ENCODE data around the gene TSSC4.

The TSSC4 gene

DNA sequence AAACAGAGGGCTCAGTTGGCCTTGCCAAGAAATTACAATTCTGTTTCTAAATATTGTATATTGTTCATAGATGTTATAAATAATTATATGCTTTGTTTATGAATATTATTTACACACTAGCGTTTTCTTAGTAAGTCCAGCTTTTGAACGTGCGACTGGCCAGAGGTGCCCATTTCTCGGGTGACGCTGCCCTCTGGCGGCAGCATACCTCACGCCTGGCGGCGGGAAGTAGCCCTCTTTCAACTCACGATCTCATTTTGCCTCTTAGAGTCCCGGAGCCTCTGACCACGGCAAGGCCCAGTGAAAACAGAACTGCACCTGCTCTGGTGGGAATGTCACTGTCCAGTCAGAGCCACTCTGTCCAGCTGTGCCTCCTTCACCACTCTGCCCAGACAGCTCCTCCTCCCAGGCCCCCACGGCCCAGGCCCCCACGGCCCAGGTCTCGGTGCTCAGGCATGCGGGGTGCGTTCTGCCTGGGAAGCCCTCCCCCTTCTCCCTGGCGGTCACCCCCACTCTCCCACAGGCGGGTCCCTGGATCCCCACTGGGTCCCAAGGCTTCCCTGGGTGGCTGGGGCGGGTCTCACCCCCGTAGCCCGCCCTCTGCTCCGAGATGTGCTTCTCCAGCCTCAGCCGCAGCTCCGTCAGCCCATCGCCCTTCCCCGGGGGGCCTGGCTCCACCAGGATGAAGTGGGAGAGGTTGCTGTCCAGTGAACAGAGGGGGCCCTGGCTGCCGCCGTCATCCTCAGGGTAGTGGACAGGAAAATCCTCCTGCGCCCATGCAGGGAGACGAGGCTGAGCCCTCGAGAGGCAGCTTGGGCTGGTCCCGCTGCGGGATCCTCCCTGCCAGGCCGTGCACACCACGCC, 19.3 kb downstream of the TSSC4 start:
- peak; percentile 68 to 74 for DNase-seq

DNA sequence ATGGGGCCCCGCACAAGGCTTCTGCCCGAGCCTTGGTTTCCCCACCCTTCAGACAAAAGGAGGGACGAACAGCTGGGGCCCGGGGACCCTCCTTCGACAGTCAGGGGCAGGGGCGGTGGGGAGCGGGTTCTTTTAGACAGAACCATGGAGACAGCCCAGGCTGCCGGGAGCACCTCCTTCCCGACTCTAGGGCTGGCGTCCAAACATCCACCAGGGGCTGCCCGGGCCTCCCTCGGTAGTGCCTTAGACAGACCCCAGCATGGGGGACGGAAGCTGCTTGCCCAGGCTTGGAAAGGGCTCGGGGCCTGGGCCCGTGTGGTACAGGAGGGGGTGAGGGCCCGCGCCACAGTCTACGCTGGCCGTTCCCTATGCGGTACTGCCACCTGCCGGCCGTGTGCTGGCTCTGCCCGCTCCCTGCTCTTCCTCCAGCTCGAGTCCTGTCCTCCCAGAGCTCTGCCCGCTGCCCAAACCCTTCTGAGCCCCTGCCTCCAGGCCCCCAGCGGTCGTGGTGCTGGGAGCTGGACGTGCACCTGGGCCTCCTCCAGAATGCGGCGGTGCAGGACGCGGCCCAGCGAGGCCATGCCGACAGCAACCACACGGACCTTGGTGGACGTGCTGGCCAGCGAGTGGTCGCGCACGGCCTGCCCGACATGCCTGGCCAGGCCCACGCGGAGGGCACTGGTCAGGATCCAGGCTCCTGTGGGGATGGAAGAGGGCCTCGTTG, 20.1 kb downstream of the TSSC4 start:
- peak; percentile 76 to 79 for DNase-seq

DNA sequence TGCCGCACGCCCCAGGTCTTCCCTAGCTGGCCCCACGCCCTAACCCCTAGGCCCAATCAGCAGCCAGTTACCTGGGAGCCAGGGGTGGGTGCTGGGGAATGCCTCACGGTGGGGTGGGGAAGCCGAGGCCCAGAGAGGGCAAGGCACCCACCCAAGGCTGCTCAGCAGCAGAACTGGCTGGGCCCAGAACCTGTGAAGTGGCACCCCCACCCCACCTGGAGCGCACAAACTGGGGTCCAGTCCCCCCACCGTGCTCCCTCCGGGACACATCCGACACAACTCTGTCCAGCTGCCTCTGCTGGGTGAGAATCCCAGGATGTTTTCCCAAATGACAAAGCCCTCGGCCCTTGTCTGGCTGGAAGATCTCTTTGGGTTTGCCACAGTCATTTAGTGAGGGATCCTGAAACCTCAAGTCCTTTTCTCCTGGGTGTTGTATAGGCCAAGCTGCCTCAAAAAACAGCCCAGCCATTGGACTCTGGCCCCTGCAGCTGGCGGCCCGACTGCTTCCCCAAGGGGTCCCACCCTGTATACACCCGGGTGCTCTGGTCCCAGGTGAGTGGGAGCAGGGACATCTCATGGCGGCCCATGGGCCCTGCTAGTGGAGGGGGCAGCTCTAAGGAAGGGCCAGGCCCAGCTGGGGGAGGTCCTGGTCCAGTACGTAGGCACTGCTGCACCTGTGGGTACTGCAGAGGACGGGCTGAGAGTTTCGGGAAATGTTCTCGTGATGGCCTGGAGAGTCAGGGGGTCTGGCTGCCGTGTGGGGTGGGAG, 20.9 kb downstream of the TSSC4 start:
- DNase-seq, result no peak

DNA sequence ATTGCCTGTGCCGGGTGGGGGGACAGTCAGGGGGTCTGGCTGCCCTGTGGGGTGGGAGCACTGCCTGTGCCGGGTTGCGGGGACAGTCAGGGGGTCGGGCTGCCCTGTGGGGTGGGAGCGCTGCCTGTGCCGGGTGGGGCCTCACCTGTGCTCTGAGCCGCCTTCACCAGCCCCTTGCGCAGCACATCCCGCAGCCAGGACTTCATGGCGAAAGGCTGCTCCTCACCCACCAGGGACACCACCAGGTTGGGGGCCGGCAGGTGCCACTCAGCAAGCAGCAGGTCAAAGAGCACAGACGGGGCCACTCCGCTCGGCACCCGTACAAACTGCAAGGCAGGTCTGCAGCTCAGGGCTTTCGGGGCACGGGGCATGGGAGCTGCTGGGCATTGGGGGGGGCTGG, 21.4 kb downstream of the TSSC4 start:
- no peak for DNase-seq

DNA sequence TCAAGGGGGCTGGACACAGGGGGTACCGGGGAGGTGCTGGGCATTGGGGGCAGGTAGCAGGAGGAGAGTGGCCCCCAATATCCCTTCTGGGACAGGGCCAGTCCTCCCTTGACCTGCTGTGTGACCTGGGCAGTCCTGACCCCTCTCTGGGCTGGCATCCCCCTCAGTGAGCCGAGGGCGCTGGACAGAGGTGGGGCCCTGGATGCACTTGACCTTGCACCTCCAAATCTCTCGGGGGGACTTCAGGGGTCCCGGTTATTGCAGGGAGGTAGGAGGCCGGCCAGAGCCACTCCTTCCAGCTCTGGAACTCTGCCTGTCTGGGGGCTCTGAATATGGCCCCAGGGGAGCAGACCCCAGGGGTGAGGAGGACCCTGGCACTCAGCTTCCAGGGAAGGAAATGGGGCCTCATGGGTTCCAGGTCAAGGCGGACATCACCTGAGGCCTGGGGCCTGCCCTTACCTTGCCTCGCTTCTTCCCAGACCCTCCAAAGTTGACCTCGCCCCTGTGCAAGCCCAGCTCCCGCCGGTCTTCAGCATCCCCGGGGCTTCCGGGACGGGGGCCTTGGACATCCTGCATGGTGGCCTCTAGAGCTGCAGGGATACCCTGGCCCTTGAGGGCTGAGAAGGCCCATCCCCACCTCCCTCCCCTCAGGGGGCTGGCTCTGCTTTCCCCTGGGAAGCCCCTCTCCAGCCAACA, 22.1 kb downstream of the TSSC4 start:
- no peak for DNase-seq

DNA sequence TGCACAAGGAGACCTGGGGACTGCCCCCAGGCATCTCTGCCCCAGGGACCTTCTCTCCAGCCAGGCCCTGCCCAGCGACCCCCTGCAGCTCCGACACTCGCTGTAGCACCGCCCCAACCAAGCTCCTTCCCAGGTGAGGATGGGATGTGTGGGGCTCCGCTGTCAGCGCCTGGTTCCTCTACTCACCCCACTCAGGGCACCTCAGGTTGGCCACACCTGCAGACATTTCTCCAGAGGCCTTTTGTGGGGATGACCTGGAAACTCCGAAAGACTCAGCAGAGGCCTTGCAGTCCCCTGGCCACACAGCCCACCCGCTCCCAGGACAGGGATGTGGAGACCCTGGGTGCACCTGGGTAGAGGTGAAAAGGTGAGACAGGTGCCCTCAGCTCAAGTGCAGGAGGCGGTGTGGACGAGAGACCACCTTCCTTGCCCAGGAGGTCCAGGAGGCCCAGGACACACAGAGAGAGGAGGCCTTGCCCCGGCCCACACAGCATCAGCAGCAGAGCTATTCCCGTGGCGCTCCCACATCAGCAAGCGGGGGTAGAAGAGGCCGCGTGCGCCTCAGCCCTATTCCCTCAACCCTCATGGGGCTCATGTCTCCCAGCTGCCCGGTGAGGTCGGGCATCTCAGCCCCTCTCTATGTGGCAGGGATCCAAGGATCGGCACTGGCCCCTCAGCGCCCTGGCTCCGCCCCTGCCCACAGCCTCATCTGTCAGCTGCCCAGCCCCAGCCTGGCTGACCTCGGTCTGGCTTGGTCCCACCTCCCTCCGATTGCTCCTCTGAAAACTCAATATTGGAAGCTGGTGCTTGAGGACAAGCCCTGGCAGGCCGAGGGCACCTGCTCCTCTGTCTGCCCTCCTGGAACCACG, 22.8 kb downstream of the TSSC4 start:
- no peak for DNase-seq

DNA sequence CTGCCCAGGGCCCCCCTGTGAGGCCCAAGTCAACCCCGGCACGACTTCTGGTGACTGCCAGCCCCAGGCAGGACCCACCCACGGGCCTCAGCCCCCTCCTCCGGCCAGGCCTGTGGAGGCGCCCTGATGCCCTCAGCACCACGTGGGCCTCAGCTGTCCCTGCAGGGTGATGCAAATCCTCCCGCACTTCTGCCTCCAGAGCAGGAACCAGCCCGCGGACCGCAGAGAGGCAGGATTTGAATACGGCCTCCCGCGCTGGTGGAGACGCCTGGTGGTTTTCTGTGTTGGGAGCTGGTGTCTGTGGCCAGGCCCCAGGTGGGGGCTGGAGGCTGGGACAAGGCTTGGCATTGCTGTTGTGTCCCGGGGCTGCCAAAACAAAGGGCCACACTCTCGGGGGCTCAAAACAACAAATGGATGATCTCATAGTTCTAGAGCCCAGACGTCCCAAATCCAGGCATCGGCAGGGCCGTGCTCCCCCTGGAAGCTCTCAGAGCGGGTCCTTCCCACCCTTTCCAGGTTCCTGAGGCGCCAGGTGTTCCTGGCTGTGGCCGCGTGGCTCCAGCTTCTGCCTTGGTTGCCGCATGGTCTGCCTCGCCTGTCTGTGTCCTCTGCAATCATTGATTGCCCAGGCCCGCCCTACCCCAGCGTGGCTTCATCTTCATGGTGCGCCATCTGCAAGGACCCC, 24.4 kb downstream of the TSSC4 start:
- no peak for DNase-seq

DNA sequence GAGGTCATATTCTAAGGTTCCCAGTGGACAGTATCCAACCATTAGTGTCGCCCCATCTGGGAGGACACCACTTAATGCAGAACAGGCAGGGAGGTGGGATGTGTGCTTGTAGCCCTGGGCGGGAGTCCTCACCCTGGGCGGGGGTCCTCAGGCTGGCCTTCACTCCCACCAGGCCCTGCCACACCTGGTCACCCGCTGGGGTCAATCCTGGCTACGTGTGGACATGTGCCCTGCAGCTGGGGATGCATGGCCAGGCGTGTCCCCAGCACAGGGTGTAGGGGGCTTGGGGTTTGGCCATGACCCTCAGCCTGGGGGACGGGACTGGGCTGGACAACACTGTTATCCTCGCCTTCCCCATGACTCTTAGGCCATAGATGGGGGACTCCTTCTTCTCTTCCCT, 25.0 kb downstream of the TSSC4 start:
- no peak for DNase-seq

DNA sequence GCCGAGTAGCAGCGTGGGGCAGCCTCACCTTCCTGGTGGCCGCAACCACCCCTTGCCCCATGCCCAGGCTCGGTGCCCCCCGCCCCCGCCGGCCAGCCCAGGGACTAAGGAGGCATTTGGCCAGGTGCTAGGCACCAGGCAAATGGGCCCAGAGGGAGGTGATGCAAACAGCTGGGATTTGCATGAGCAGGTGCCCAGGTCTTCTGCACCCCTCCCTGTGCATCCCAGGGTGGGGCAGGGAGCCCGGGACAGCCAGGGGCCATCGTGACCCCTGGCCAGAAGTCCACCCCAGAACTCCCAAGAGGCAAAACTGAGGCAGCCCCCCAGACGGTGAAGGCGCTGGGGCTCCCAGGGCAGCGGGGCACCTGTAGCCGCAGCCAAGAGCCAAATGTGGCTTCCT, 25.7 kb downstream of the TSSC4 start:
- no peak for DNase-seq

DNA sequence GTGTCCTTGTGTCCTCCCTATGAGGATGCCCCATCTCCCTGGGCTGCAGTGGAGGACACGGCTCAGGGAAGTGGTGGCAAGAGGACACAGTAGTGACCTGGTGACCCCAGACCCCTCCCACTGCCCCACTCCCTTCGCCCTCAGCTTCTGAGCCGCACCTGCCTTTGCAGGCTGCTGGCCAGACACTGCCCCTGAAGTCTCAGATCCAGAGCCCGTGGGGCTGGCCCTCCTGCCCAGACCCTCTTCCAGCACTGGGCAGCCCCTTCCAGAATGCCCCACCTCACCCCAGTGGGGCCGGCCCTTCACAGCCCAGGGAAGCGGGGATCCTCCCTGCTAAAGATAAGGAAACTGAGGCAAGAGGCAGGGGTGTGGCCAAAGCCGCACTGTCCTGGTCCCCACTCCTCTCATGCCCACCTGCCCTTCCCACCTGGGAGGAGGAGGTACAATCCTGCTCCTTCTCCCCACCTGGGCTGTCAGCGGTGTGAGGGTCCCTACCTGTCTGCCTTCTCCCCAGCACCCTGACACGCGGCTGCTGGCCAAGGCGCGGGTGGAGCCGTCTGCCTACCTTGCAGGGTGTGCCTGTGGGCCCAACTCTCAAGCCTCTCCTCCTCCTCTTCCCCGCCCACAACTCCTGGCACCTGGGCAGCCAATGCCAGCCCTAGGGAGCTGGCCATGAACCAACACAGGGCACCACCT, 26.4 kb downstream of the TSSC4 start:
- DNase-seq, result no peak

DNA sequence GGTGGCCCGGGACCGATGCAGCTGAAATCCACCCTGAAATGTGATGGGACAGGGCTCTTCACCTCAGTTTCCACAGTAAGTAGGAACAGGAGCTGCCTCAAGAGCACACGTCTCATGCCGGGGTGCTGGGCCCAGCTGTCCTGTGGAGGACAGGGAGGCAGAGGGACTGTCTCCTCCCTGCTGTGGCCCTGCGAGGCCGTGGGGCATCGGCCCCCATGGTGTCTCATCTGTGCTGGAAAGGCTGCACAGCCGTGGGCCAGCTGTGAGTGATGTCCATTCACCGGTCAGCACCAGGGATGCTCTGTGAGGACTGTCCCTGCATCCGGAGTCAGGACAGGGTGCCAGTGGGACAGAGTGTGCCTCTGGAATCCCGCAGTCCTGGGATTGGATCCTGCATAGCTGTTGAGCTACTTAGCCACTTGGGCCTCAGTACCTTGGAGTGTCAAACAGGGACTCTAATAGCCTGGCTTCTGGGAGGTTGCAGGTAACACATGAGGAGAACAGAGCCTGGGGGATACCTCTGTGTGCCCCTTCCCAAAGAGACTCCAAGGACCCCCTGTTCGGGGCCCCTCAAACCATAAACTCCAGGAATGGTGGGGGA, 27.3 kb downstream of the TSSC4 start:
- no peak for DNase-seq

DNA sequence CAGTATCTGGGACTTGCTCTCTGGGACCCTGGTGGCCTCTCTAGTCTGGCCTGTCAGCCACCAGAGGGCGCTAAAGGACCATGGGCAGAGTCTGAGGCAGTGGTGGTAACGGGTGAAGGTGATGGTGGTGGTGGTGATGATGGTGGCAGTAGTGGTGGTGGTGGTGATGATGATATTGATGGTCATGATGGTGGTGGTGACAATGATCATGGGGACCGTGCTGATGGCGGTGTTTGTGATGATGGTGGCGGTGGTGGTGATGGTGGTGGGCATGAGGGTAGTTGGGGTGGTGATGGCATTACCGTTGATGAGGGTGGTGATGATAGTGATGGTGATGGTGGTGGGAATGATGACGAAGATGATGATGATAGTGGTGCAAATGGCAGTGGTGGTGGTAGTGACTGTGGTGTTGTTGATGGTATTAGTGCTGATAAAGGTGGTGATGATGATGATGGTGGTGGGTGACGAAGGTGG, 27.8 kb downstream of the TSSC4 start:
- peak; percentile 90 to 92 for DNase-seq

DNA sequence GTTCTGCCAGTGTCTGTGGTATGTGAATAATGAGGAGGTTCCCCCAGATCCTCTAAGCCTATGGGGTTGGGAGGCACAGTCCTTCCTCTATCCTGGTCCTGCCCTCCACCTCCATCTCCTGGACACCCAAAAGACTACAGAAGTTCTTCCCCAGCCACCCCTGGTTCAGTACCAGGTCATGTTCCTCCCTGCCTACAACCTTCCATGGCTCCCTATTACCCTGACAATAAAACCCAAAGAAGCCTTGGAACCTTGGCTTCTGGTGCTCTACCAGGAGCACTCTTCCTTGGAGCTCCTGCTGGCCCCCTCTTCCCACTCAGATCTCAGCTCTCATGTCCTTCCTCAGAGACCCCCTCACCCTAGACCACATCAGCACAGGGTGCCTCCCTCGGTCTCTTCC, 30.8 kb downstream of the TSSC4 start:
- no peak for DNase-seq

DNA sequence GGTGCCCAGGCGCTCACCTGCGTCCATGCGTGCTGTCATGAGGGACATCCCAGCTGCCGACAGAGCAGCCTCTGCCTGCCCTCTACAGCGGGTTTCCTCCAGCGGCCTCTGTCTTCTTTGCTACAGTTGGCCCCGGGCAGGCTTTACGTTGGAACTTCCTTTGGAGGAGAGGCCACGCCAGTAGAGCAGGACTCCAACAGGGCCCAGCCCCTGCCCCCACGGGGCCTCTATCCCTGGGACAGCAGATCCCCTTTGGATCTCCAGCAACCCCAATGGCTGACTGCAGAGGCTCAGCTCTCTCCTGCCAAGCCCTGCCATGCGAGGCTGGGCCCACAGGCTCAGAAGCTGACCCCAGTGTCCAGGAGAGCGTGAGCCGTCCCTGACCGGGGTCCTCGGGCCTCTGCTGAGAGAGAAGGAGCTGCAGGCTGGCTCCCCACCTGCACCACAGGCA, 31.6 kb downstream of the TSSC4 start:
- DNase-seq, result no peak

DNA sequence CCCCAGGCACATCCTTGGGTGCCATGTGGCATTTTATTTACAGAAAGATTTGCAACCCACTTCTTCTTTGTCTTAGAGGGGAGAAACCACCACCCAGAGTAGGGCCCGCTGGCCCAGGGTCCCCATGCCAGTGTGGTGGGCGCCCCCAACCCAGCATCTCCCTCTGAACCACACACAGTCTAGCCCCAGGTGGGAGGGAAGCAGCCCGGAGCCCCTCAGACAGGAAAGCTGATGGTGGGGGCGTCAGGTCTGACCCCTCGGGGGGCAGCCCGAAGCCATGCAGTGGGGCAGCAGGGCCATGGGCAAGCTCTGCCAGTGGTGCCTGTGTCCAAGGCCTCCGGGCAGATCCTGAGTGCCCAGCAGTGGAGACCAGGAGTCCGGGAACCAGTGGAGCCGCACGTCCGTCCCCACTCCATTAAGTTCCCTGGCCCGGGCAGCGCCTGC, 32.1 kb downstream of the TSSC4 start:
- no peak for DNase-seq

DNA sequence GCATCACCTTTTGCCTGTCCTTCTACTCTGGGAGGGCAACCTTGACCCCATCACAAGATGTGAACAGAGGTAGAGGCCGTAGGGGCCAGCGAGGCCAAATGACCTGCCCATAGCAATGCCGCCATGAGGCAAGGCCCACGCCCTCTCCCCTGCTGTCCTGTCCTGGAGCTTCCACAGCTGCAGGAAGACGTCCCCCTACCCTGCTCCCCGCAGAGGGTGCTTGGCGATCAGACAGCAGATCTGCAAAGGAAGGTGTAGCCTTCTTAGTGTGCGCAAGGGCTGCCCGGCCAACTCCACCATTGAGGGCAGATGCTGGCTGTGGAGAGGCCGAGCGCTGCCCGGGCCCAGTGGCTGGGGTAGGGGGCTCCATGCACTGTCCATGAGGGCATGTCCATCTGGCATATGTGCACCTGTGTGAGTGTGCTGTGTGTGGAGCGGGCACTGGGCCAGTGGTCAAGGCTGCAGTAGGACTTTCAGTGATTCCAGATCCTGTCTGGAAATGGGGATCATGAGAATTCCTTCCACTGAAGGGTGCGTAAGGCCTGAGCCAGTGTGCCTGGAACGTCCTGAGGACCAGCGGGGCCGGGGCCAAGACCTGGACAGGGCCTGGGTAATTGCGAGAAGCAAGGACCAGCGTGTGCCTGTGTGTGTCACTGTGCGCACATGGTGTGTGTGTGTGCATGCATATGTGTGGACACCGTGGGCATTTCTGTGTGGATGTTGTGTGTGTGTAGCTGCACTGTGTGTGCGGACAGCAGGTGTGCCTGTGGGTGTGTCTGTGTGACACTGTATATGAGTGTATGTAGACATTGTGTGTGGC, 32.8 kb downstream of the TSSC4 start:
- no peak for DNase-seq

DNA sequence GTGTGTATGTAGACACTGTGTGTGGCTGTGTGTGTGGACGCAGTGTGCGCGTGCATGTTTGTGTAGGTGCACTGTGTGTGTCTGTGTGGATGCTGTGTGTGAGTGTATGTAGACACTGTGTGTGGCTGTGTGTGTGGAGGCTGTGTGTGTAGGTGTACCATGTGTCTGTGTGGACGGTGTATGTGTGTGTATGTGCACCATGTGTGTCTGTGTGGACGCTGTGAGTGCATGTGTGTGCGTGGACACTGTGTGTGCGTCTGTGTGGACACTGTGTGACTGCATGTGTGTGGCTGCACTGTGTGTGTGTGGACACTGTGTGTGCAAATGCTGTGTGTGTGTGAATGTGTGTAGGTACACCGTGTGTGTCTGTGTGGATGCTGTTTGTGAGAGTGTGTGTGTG, 33.5 kb downstream of the TSSC4 start:
- DNase-seq, result no peak

DNA sequence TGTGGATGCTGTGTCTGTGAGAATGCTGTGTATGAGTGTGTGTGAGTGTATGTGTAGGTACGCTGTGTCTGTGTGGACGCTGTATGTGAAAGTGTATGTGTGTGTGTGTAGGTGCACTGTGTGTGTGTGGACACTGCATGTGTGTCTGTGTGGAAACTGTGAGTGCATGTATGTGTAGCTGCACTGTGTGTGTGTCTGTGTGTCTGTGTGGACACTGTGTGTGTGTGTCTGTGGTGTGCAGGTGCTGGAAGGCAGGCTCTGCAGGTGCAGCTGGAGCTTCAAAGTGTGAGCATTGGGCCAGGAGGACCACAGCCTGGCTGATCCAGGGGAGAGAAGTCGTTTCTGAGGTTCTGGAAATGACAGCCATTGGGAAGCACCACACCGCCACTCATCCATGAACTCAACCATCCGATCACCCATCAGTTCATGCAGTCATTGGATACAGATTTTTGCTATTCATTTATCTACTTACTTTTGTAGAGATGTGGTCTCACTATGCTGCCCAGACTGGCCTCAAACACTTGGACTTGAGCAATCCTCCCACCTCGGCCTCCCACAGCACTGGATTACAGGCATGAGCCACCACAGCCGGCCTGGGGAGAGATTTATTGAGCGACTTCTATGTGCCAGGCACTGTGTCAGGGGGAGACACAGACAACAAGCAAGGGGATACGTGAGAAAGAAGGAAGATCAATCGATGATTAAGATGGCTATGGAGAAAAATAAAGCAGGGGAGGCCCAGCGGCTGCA, 34.1 kb downstream of the TSSC4 start:
- no peak for DNase-seq
